ENCODE measurements around the gene TNFAIP8L2.

DNA sequence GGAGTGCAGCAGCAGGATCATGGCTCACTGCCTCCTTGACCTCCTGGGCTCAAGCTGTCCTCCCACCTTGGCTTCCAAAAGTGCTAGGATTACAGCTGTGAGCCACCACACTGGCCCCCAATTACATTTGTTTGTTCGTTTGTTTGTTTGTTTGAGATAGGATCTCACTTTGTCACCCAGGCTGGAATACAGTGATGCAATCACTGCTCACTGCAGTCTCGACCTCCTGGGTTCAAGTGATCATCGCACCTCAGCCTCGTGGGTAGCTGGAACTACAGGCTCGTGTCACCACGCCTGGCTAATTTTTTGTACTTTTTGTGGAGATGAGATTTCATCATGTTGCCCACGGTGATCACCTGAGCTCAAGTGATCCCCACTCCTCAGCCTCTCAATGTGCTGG, 35.6 kb downstream of the TNFAIP8L2 start:
- TF ChIP-seq, protein P1, sequence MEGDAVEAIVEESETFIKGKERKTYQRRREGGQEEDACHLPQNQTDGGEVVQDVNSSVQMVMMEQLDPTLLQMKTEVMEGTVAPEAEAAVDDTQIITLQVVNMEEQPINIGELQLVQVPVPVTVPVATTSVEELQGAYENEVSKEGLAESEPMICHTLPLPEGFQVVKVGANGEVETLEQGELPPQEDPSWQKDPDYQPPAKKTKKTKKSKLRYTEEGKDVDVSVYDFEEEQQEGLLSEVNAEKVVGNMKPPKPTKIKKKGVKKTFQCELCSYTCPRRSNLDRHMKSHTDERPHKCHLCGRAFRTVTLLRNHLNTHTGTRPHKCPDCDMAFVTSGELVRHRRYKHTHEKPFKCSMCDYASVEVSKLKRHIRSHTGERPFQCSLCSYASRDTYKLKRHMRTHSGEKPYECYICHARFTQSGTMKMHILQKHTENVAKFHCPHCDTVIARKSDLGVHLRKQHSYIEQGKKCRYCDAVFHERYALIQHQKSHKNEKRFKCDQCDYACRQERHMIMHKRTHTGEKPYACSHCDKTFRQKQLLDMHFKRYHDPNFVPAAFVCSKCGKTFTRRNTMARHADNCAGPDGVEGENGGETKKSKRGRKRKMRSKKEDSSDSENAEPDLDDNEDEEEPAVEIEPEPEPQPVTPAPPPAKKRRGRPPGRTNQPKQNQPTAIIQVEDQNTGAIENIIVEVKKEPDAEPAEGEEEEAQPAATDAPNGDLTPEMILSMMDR (conservative IDR thresholded peaks at IDR 0.05; ENCODE audit: low read depth, low read length): no peak
- no peak for TF ChIP-seq EZH2 (IDR thresholded peaks at IDR 0.05; ENCODE audit: borderline replicate concordance, low read depth, low read length, poor library complexity, severe bottlenecking)

Measured in A673 (cell line).